C4-2B (cell line): ENCODE results near the gene SHANK1.

ENCODE experiments used
- ZFX ChIP-seq: fragments of 450-650 bp; IDR thresholded peaks from 2 replicates; pipeline ENCODE4 v1.6.1; 2017
- TF ChIP-seq, protein P1 (sequence below): fragments of 450-650 bp; conservative IDR thresholded peaks from 2 replicates; pipeline ENCODE4 v1.5.1; 2017; ENCODE audit warnings: mild to moderate bottlenecking

DNA sequence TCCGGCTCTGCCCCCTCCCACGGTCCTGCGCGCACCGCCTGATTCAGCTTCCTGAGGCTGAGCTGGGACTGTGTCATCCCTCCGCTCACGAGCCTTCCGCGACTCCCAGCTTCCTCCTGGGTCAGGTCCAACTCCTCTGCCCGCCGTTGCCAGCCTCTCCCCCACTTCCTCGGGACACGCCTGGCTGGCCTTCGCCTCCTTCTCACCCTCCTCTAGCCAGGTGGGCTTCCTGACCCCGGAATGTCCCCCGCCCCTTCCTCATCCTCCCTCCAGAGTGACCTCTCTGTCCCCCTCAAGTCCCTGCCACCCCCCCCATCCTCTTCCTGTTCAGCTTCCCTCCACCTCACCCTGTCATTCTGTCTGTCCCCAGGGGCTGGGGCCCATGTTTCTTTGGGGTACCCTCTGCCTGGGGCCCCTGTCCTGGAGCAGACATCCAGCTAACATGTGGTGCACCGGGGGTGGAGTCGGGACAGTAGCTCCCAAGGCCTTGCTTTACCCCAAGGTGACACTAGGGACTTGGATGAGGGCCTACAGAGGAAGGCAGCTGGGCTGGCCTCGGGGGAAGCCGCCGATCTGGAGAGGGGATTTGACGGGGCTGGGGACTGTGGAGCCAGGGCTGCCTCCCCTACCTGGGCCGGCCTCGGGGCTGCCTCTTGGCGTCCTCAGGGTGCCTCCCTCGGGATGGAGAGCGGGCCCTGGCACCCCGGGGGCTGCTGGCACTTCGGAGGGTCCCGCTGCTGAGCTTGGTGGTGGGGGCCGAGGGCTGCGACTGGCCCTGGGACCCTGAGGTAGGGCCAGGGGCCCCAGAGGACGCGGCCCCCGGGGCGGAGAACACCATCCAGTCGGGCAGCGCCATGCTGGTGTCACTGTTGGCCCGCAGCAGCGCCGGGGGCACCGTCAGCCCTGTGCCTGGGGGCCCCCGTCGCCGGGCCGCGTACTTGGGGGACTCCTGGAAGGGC lies 16.5 kb downstream of the SHANK1 start:
- TF ChIP-seq, protein P1, sequence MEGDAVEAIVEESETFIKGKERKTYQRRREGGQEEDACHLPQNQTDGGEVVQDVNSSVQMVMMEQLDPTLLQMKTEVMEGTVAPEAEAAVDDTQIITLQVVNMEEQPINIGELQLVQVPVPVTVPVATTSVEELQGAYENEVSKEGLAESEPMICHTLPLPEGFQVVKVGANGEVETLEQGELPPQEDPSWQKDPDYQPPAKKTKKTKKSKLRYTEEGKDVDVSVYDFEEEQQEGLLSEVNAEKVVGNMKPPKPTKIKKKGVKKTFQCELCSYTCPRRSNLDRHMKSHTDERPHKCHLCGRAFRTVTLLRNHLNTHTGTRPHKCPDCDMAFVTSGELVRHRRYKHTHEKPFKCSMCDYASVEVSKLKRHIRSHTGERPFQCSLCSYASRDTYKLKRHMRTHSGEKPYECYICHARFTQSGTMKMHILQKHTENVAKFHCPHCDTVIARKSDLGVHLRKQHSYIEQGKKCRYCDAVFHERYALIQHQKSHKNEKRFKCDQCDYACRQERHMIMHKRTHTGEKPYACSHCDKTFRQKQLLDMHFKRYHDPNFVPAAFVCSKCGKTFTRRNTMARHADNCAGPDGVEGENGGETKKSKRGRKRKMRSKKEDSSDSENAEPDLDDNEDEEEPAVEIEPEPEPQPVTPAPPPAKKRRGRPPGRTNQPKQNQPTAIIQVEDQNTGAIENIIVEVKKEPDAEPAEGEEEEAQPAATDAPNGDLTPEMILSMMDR: no peak
- TF ChIP-seq ZFX: no peak
